DOHH2 (cell line): ENCODE measurements around the gene ADAM30.
"Not testable (repeated sequence)": the region's sequence is repeated elsewhere in the genome, so short reads cannot be mapped to it uniquely, and the experiment has no call there.

Source experiments
- H3F3A ChIP-seq: fragments of 200-600 bp; sonication (generic), shearing (Covaris generic); 2 replicates; pipeline ENCODE4 v1.6.0; 2016; ENCODE audit warnings: antibody characterized with exemption, mild to moderate bottlenecking; ENCODE audit not compliant: control insufficient read depth, insufficient read depth
- H3K27ac ChIP-seq: fragments of 200-600 bp; sonication (generic); 2 replicates; pipeline ENCODE4 v1.5.1; 2014; ENCODE audit warnings: low read depth, mild to moderate bottlenecking, low read length, moderate library complexity
- H3K27me3 ChIP-seq: fragments of 200-600 bp; sonication (generic); 2 replicates; pipeline ENCODE4 v1.6.1; 2014; ENCODE audit warnings: mild to moderate bottlenecking, low read length, mixed read lengths; ENCODE audit not compliant: control insufficient read depth
- H3K36me3 ChIP-seq: fragments of 200-600 bp; sonication (generic); 2 replicates; pipeline ENCODE4 v1.6.1; 2014; ENCODE audit warnings: mild to moderate bottlenecking, low read length, moderate library complexity, mixed read lengths; ENCODE audit not compliant: control insufficient read depth
- H3K4me1 ChIP-seq: fragments of 200-600 bp; sonication (generic); 2 replicates; pipeline ENCODE4 v1.6.1; 2014; ENCODE audit warnings: mild to moderate bottlenecking, low read length, mixed read lengths; ENCODE audit not compliant: control insufficient read depth
- H3K4me2 ChIP-seq: fragments of 200-600 bp; sonication (generic); 2 replicates; pipeline ENCODE4 v1.6.0; 2014; ENCODE audit warnings: mild to moderate bottlenecking, low read length, moderate library complexity
- H3K4me3 ChIP-seq: fragments of 200-600 bp; sonication (generic); 2 replicates; pipeline ENCODE4 v1.5.1; 2014; ENCODE audit warnings: mild to moderate bottlenecking, low read length, mixed read lengths
- H3K79me2 ChIP-seq: fragments of 200-600 bp; sonication (generic); 2 replicates; pipeline ENCODE4 v1.6.1; 2014; ENCODE audit warnings: mild to moderate bottlenecking, low read length, mixed read lengths; ENCODE audit not compliant: control insufficient read depth
- H3K9me2 ChIP-seq: fragments of 200-600 bp; sonication (generic); replicated peaks from 2 replicates; pipeline ENCODE4 v1.6.1; 2014; ENCODE audit warnings: mild to moderate bottlenecking, low read length, mixed read lengths; ENCODE audit not compliant: control insufficient read depth
- H3K9me3 ChIP-seq: fragments of 200-600 bp; sonication (generic); 2 replicates; pipeline ENCODE4 v1.6.1; 2014; ENCODE audit warnings: antibody characterized with exemption, low read length, mixed read lengths; ENCODE audit not compliant: control insufficient read depth, insufficient read depth
- H4K20me1 ChIP-seq: fragments of 200-600 bp; sonication (generic); 2 replicates; pipeline ENCODE4 v1.6.0; 2014; ENCODE audit warnings: low read depth, mild to moderate bottlenecking, antibody characterized with exemption, low read length, moderate library complexity; ENCODE audit not compliant: control insufficient read depth, insufficient read depth
- CTCF ChIP-seq: fragments of 200-600 bp; sonication (generic); IDR thresholded peaks from one replicate; pipeline ENCODE4 v1.5.1; 2014; ENCODE audit warnings: antibody characterized with exemption, mild to moderate bottlenecking, low read depth, low read length; ENCODE audit not compliant: poor library complexity, severe bottlenecking
- EZH2phosphoT487 ChIP-seq: fragments of 200-600 bp; sonication (generic); IDR thresholded peaks from 2 replicates; pipeline ENCODE4 v1.6.1; 2017; ENCODE audit warnings: borderline replicate concordance, mild to moderate bottlenecking, antibody characterized with exemption, low read length, moderate library complexity, mixed read lengths

ADAM30 gene

GRCh38 chr1:119853155-119853554 is 43.2 kb downstream of the ADAM30 start:
- Histone ChIP-seq H3K27ac (no peak overlapping the region), H3K27me3 (no peaks in the 10 kb centered on the region), H3K4me3 (no peak overlapping the region), H4K20me1 (no peaks in the 10 kb centered on the region), H3K4me1 (no peaks in the 10 kb centered on the region), H3K4me2 (no peak overlapping the region), H3K9me3 (no peaks in the 10 kb centered on the region), H3F3A (no peaks in the 10 kb centered on the region), H3K9me2 (no peaks in the 10 kb centered on the region), H3K36me3 (no peaks in the 10 kb centered on the region), H3K79me2 (no peaks in the 10 kb centered on the region)
- TF ChIP-seq CTCF (no peak), EZH2phosphoT487 (no peak)

GRCh38 chr1:119844206-119844605 is 52.1 kb downstream of the ADAM30 start:
- H3K36me3 ChIP-seq, H3K4me2 ChIP-seq, H3K4me1 ChIP-seq, H3F3A ChIP-seq, H3K9me2 ChIP-seq, H3K27ac ChIP-seq, H3K4me3 ChIP-seq, H3K79me2 ChIP-seq, H3K9me3 ChIP-seq, H4K20me1 ChIP-seq, H3K27me3 ChIP-seq: not testable (repeated sequence)
- peak; percentile 29 for TF ChIP-seq CTCF
